Testis (tissue), 3 donors: Measurements from ENCODE around the gene AZU1. TPM values are rescaled to one million over a fixed set of nuclear protein-coding genes. Genes with fewer than 3 reads are reported as not detected.
A peak's percentile ranks its signal among the peaks of the same experiment; 100 is the strongest.

Experiments used
- DNase-seq: peaks from one replicate; pipeline ENCODE4 v3.0.0-alpha.2; 2019
- H3K27ac ChIP-seq, 2 donors: fragments of 200-600 bp; sonication (generic); one replicate each; pipeline ENCODE4 v1.5.1; 2019
- H3K27me3 ChIP-seq: fragments of 200-600 bp; sonication (generic); one replicate; pipeline ENCODE4 v1.5.1; 2019
- H3K36me3 ChIP-seq: fragments of 200-600 bp; sonication (generic); one replicate; pipeline ENCODE4 v1.5.1; 2017; ENCODE audit warnings: low read depth; ENCODE audit errors: missing control alignments
- H3K4me1 ChIP-seq: fragments of 200-600 bp; sonication (generic); one replicate; pipeline ENCODE4 v1.5.1; 2019
- H3K4me3 ChIP-seq, 2 donors: fragments of 200-600 bp; sonication (generic); one replicate each; pipeline ENCODE4 v1.5.1; 2017 to 2019
- H3K9me3 ChIP-seq: fragments of 200-600 bp; sonication (generic); one replicate; pipeline ENCODE4 v1.5.1; 2017
- POLR2A ChIP-seq: fragments of 450-650 bp; IDR thresholded peaks from one replicate; pipeline ENCODE4 v1.6.1; 2017; ENCODE audit warnings: antibody characterized with exemption, mild to moderate bottlenecking, moderate library complexity
- WGBS, 2 donors: methylation state at CpG; one replicate each; pipeline ENCODE4 v1.1.5; 2018; 5-methylcytosine and 5-hydroxymethylcytosine counted together
- intact Hi-C: fragments of 100-400 bp; cut with DNase I; formaldehyde crosslinking; loops from one replicate; pipeline ENCODE4 v1.15.1; 2023; ENCODE audit warnings: low total_unique reads
- polyA plus RNA-seq: library from polyadenylated mRNA; stranded (reverse); fragments of 350-450 nt; fragmentation: Illumina TruSeq; extraction: RNeasy Lipid Tissue Mini Kit (QIAGEN cat#74804); gene quantifications from one replicate; pipeline ENCODE4 v1.2.3, GENCODE V29; 2014; ENCODE audit warnings: low read depth, low replicate concordance; ENCODE audit not compliant: insufficient read depth
- total RNA-seq, 2 donors: library from RNA; depleted of rRNA; stranded (reverse); fragments of >200 nt; gene quantifications; one replicate each; pipeline ENCODE4 v1.2.3, GENCODE V29; 2016
- TF ChIP-seq, protein P1 (sequence below), 3 experiments: fragments of 450-650 bp in 2 of 3; fragments of 200-600 bp in 1 of 3; sonication (generic) in 1 of 3; IDR thresholded peaks; one replicate each; pipeline ENCODE4 v1.5.1; 2016 to 2019; ENCODE audit warnings: antibody characterized with exemption in 3 of 3, mild to moderate bottlenecking in 2 of 3, moderate library complexity in 1 of 3

The AZU1 gene
- total and polyA plus RNA-seq, 3 donors from 2014 or later: 1.4 to 5.8 (median 5.4) TPM

DNA sequence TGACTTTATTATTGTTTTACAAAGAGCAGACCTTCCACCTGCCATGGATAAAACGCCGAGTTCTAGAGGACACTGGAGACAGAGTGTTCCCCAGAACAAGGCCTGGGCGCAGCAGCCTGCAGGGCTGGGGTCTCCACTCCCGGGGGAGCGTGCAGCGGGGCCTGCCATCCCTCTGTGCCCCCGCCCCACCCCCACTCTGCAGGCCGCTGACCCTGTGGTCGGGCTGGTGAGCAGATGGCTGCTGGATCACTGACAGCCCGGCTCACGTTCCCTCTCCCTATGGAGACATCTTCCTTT lies 39.0 kb upstream of the AZU1 start:
- peak overlapping the region in 1 of 2 donors; percentile 51 for H3K27ac ChIP-seq
- no peaks in the 10 kb centered on the region for H3K27me3 ChIP-seq
- H3K4me1 ChIP-seq: peaks cover 10% of the 10 kb centered on the region
- no peaks in the 10 kb centered on the region for H3K9me3 ChIP-seq
- intact Hi-C loops: loop anchor here (10.0 kb wide), 1 partner anchor 136 kb away; the partner anchor contains the start of gene ARID3A
- no peak for TF ChIP-seq POLR2A
- TF ChIP-seq, protein P1, sequence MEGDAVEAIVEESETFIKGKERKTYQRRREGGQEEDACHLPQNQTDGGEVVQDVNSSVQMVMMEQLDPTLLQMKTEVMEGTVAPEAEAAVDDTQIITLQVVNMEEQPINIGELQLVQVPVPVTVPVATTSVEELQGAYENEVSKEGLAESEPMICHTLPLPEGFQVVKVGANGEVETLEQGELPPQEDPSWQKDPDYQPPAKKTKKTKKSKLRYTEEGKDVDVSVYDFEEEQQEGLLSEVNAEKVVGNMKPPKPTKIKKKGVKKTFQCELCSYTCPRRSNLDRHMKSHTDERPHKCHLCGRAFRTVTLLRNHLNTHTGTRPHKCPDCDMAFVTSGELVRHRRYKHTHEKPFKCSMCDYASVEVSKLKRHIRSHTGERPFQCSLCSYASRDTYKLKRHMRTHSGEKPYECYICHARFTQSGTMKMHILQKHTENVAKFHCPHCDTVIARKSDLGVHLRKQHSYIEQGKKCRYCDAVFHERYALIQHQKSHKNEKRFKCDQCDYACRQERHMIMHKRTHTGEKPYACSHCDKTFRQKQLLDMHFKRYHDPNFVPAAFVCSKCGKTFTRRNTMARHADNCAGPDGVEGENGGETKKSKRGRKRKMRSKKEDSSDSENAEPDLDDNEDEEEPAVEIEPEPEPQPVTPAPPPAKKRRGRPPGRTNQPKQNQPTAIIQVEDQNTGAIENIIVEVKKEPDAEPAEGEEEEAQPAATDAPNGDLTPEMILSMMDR (IDR thresholded peaks at IDR 0.05): no peak
- no peak overlapping the region for H3K4me3 ChIP-seq
- 37 to 56% methylated on average over 6 to 11 of the region's 11 CpGs for WGBS, 2 donors
- H3K36me3 ChIP-seq: no peaks in the 10 kb centered on the region
- no peak for DNase-seq

DNA sequence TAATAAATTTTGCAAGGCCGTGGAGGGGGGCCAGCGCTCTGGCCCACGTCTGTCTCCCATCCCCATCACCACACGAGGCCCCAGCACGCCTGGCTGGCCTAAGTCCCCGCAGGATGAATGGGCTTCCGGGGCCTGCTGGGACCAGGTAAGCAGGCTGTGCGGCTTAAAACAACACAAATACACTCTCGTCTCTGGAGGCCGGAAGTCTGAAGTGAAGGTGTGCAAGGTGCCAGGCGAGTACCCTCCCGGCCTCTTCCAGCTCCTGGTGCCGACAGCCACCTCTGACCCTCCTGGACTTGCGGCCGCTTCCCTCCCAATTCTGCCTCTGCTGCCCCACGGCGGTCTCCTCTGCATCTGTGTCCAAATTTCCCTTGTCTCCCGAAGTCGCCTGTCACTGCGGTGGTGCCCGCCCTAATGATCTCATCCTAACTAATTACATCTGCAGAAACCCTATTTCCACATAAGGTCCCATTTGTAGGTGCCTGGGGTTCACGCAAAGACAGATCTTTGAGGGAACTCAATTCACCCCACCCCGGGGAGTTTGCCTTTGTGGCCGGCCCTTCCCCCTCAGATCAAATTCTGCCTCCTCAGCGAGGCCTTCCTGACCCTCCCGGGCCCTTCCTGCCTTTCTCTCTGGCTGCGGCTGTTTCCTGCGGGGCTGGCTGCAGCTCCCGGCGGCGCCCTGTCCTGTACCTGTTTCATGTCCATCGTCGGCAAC lies 38.5 kb upstream of the AZU1 start:
- no peaks in the 10 kb centered on the region for H3K9me3 ChIP-seq
- intact Hi-C loops: loop anchor here (10.0 kb wide), 1 partner anchor 136 kb away; the partner anchor contains the start of gene ARID3A
- H3K4me3 ChIP-seq: no peak overlapping the region
- no peaks in the 10 kb centered on the region for H3K36me3 ChIP-seq
- peaks cover 10% of the 10 kb centered on the region for H3K4me1 ChIP-seq
- no peak for TF ChIP-seq POLR2A
- TF ChIP-seq, protein P1 (IDR thresholded peaks at IDR 0.05): no peak
- no peaks in the 10 kb centered on the region for H3K27me3 ChIP-seq
- WGBS, 2 donors: 61 to 65% methylated on average over 29 to 33 of the region's 33 CpGs
- DNase-seq: no peak
- peak overlapping the region in 1 of 2 donors; percentile 51 for H3K27ac ChIP-seq

DNA sequence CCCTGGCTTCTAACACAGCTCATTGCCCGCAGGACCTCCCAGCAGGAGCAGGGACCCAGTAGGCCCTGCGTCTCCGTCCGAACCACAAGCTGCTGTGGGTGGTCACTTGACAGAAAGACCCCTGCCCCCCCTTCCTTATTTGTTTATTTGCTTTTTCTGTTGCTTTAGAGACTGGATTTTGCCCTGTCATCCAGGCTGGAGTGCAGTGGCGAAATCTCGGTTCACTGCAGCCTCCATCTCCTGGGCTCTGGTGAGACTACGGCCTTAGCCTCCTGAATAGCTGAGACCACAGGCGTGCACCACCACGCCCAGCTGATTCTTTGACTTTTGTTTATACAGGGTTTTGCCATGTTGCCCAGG lies 38.0 kb upstream of the AZU1 start:
- intact Hi-C loops: loop anchor here (10.0 kb wide), 1 partner anchor 135 kb away; the partner anchor contains the start of gene ARID3A
- no peak for DNase-seq
- H3K36me3 ChIP-seq: no peaks in the 10 kb centered on the region
- H3K4me1 ChIP-seq: peaks cover 8% of the 10 kb centered on the region
- peak overlapping the region in 1 of 2 donors; percentile 51 for H3K27ac ChIP-seq
- H3K9me3 ChIP-seq: no peaks in the 10 kb centered on the region
- WGBS, 2 donors: 81 to 86% methylated on average over 9 of the region's 9 CpGs
- H3K27me3 ChIP-seq: no peaks in the 10 kb centered on the region
- H3K4me3 ChIP-seq: no peak overlapping the region
- TF ChIP-seq, protein P1 (IDR thresholded peaks at IDR 0.05): no peak
- no peak for TF ChIP-seq POLR2A

DNA sequence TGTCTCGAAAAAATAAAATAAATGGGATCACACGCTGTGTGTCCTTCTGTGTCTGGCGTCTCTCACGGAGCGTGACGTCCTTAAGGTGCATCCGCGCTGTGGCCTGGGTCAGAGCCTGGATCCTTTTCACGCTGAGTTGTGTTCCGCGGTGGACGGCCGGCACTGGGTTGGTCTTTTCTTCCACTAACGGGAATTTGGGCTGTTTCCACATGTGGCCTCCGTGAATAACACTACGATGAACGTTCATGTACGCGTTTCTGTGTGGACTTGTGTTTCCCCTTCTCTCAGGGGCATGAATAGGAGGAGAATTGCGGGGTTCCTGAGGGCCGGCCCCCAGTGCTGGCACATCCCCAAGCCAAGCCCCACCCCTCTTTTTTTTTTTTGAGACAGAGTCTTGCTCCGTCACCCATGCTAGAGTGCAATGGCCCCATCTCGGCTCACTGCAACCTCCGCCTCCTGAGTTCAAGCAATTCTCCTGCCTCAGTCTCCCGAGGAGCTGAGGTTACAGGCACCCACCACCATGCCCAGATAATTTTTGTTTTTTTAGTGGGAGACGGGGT lies 36.5 kb upstream of the AZU1 start:
- Histone ChIP-seq H3K36me3 (no peaks in the 10 kb centered on the region), H3K4me3 (no peak overlapping the region), H3K4me1 (peaks cover 12% of the 10 kb centered on the region), H3K9me3 (no peaks in the 10 kb centered on the region), H3K27ac (no peak overlapping the region), H3K27me3 (no peaks in the 10 kb centered on the region)
- 90 to 93% methylated on average over 16 to 26 of the region's 26 CpGs for WGBS, 2 donors
- intact Hi-C loops: no loop called here
- no peak for DNase-seq
- no peak for TF ChIP-seq POLR2A
- TF ChIP-seq, protein P1 (IDR thresholded peaks at IDR 0.05): no peak
